Measurements from ENCODE around the gene PNPLA6. TPM values are rescaled to one million over a fixed set of nuclear protein-coding genes. Genes with fewer than 3 reads are reported as not detected.
A peak's percentile ranks its signal among the peaks of the same experiment; 100 is the strongest.

The PNPLA6 gene
- total and polyA plus RNA-seq, 9 of the 15 experiments (the other 6 are each of a cell fraction or from before 2014, with no cell fraction given), result 0.07 to 30.2 (median 8.3) TPM

GRCh38 chr19:7488736-7489353, 46.7 kb upstream of the PNPLA6 start, which contains the start of gene PEX11G (continued):
- no peak for TF ChIP-seq CTCFL (IDR thresholded peaks at IDR 0.05; ENCODE audit: borderline replicate concordance, insufficient read depth, low read depth, low read length, poor library complexity, severe bottlenecking)
- peak in 2 of 3 experiments; percentile 81 to 91 for TF ChIP-seq YY1 (IDR thresholded peaks at IDR 0.05; ENCODE audit: borderline replicate concordance in 1 of 3, control insufficient read depth in 1 of 3, extremely low read depth in 1 of 3, insufficient read depth in 3 of 3, insufficient read length in 1 of 3, insufficient replicate concordance in 2 of 3, low read depth in 1 of 3, low read length in 2 of 3)
- peak in 1 of 2 experiments; percentile 90; a peak in 2 of 4 replicates for TF ChIP-seq TBL1XR1 (IDR thresholded peaks at IDR 0.05; ENCODE audit: low read length in 2 of 2)
- peak; percentile 98 for TF ChIP-seq ATF7 (IDR thresholded peaks at IDR 0.05)
- peak; percentile 22 to 45 for TF ChIP-seq E2F6 (IDR thresholded peaks at IDR 0.05; ENCODE audit: borderline replicate concordance in 1 of 2, extremely low read depth in 1 of 2, insufficient read depth in 1 of 2, insufficient read length in 1 of 2, low read depth in 1 of 2, low read length in 1 of 2, poor library complexity in 1 of 2, severe bottlenecking in 1 of 2)
- no peak for TF ChIP-seq NR2F6 (CRISPR knock-in tag; IDR thresholded peaks at IDR 0.05)
- peak; percentile 27 to 57; a peak in 1 of 4 replicates for TF ChIP-seq SIN3A (IDR thresholded peaks at IDR 0.05; ENCODE audit: borderline replicate concordance in 2 of 2, control insufficient read depth in 1 of 2, low read depth in 2 of 2, low read length in 2 of 2)
- no peak for TF ChIP-seq ZNF280B (CRISPR knock-in tag; IDR thresholded peaks at IDR 0.05)
- peak; percentile 76 for TF ChIP-seq RB1 (IDR thresholded peaks at IDR 0.05; ENCODE audit: low read depth)
- TF ChIP-seq GATAD2B (IDR thresholded peaks at IDR 0.05; ENCODE audit: borderline replicate concordance), result 0 out of 2 replicates have a peak, but pooled peaks have one; percentile 26
- TF ChIP-seq GMEB1 (CRISPR knock-in tag; IDR thresholded peaks at IDR 0.05), result peak; percentile 94
- TF ChIP-seq JUNB (CRISPR knock-in tag; conservative IDR thresholded peaks at IDR 0.05), result peak; percentile 47; the same call in 1 of the 2 replicates
- TF ChIP-seq TBP (optimal IDR thresholded peaks at IDR 0.05; ENCODE audit: low read depth, low read length), result peak; percentile 27
- TF ChIP-seq PHF21A (IDR thresholded peaks at IDR 0.05; ENCODE audit: borderline replicate concordance, low read depth), result no peak
- peak; percentile 69 for TF ChIP-seq VEZF1 (CRISPR knock-in tag; IDR thresholded peaks at IDR 0.05)
- TF ChIP-seq SIN3B (IDR thresholded peaks at IDR 0.05; ENCODE audit: low read depth), result peak; percentile 83; the same call in 1 of the 2 replicates
- TF ChIP-seq CC2D1A (IDR thresholded peaks at IDR 0.05), result no peak
- peak; percentile 80 for TF ChIP-seq SUPT5H (IDR thresholded peaks at IDR 0.05)
